ENCODE measurements around the gene HDAC4.

HDAC4 gene

GRCh38 chr2:239156516-239157265, 244.1 kb downstream of the HDAC4 start:
- H3K27me3 ChIP-seq, result no peaks in the 10 kb centered on the region
- H3K36me3 ChIP-seq, result peaks cover 99% of the 10 kb centered on the region
- peaks cover 7% of the 10 kb centered on the region in 2 experiments for H3K4me1 ChIP-seq (ENCODE audit: control insufficient read depth in 1 of 2, insufficient read depth in 1 of 2, low read depth in 1 of 2, low read length in 1 of 2)
- no peak overlapping the region for H3K4me3 ChIP-seq (ENCODE audit: low read depth in 1 of 2, low read length in 1 of 2)
- no peak for TF ChIP-seq CTCF (IDR thresholded peaks at IDR 0.05)
- H3K9me3 ChIP-seq, result no peaks in the 10 kb centered on the region
- H3K27ac ChIP-seq, result no peak overlapping the region

GRCh38 chr2:239155806-239156480, 244.9 kb downstream of the HDAC4 start:
- Histone ChIP-seq H3K27ac (peak overlapping the region; percentile 66), H3K4me1 (ENCODE audit: control insufficient read depth in 1 of 2, insufficient read depth in 1 of 2, low read depth in 1 of 2, low read length in 1 of 2) (peaks cover 14 to 15% of the 10 kb centered on the region in 2 experiments), H3K27me3 (no peaks in the 10 kb centered on the region), H3K36me3 (peaks cover 98% of the 10 kb centered on the region), H3K4me3 (ENCODE audit: low read depth in 1 of 2, low read length in 1 of 2) (no peak overlapping the region), H3K9me3 (no peaks in the 10 kb centered on the region)
- TF ChIP-seq CTCF (IDR thresholded peaks at IDR 0.05), result no peak

GRCh38 chr2:239154971-239155805, 245.6 kb downstream of the HDAC4 start:
- TF ChIP-seq CTCF (IDR thresholded peaks at IDR 0.05), result no peak
- Histone ChIP-seq H3K27me3 (no peaks in the 10 kb centered on the region), H3K27ac (peak overlapping the region; percentile 66), H3K4me1 (ENCODE audit: control insufficient read depth in 1 of 2, insufficient read depth in 1 of 2, low read depth in 1 of 2, low read length in 1 of 2) (peaks cover 17 to 20% of the 10 kb centered on the region in 2 experiments), H3K36me3 (peaks cover 98% of the 10 kb centered on the region), H3K4me3 (ENCODE audit: low read depth in 1 of 2, low read length in 1 of 2) (no peak overlapping the region), H3K9me3 (no peaks in the 10 kb centered on the region)

- H3K27ac ChIP-seq, result peak overlapping the region; percentile 66
- H3K36me3 ChIP-seq, result peaks cover 96% of the 10 kb centered on the region
- H3K9me3 ChIP-seq, result no peaks in the 10 kb centered on the region
- no peaks in the 10 kb centered on the region for H3K27me3 ChIP-seq
- H3K4me1 ChIP-seq (ENCODE audit: control insufficient read depth in 1 of 2, insufficient read depth in 1 of 2, low read depth in 1 of 2, low read length in 1 of 2), result peaks cover 17 to 20% of the 10 kb centered on the region in 2 experiments
- no peak overlapping the region for H3K4me3 ChIP-seq (ENCODE audit: low read depth in 1 of 2, low read length in 1 of 2)
- no peak for TF ChIP-seq CTCF (IDR thresholded peaks at IDR 0.05)
These were observed 246.8 kb downstream of the HDAC4 start for GRCh38 chr2:239153806-239154591.

GRCh38 chr2:239152916-239153305, 247.9 kb downstream of the HDAC4 start:
- Histone ChIP-seq H3K4me3 (ENCODE audit: low read depth in 1 of 2, low read length in 1 of 2) (no peak overlapping the region), H3K4me1 (ENCODE audit: control insufficient read depth in 1 of 2, insufficient read depth in 1 of 2, low read depth in 1 of 2, low read length in 1 of 2) (peaks cover 17 to 20% of the 10 kb centered on the region in 2 experiments), H3K27me3 (no peaks in the 10 kb centered on the region), H3K36me3 (peaks cover 94% of the 10 kb centered on the region), H3K9me3 (no peaks in the 10 kb centered on the region), H3K27ac (no peak overlapping the region)
- TF ChIP-seq CTCF (IDR thresholded peaks at IDR 0.05), result no peak
